DOHH2 (cell line): ENCODE measurements around the gene DLGAP1.

ENCODE experiments used
- CTCF ChIP-seq: fragments of 200-600 bp; sonication (generic); IDR thresholded peaks from one replicate; pipeline ENCODE4 v1.5.1; 2014; ENCODE audit warnings: antibody characterized with exemption, mild to moderate bottlenecking, low read depth, low read length; ENCODE audit not compliant: poor library complexity, severe bottlenecking
- EZH2phosphoT487 ChIP-seq: fragments of 200-600 bp; sonication (generic); IDR thresholded peaks from 2 replicates; pipeline ENCODE4 v1.6.1; 2017; ENCODE audit warnings: borderline replicate concordance, mild to moderate bottlenecking, antibody characterized with exemption, low read length, moderate library complexity, mixed read lengths

GRCh38 chr18:3826021-3826420 lies 629.1 kb downstream of the DLGAP1 start:
- TF ChIP-seq CTCF = no peak
- no peak for TF ChIP-seq EZH2phosphoT487
